Parathyroid adenoma (tissue), 2 donors: ENCODE data around the gene C13orf46.

Experiments used
- H2AFZ ChIP-seq: fragments of 300-600 bp; sonication (generic); one replicate; pipeline ENCODE4 v1.7.0; 2017; ENCODE audit warnings: antibody characterized with exemption, mild to moderate bottlenecking
- H3K27ac ChIP-seq: fragments of 300-600 bp; sonication (generic); one replicate; pipeline ENCODE4 v1.7.0; 2017
- H3K27me3 ChIP-seq: fragments of 300-600 bp; sonication (generic); one replicate; pipeline ENCODE4 v1.7.0; 2017; ENCODE audit warnings: low read length; ENCODE audit not compliant: control insufficient read depth, insufficient read depth
- H3K36me3 ChIP-seq: fragments of 300-600 bp; sonication (generic); one replicate; pipeline ENCODE4 v1.7.0; 2017; ENCODE audit warnings: low read length; ENCODE audit not compliant: control insufficient read depth, insufficient read depth
- H3K4me1 ChIP-seq: fragments of 300-600 bp; sonication (generic); one replicate; pipeline ENCODE4 v1.7.0; 2017; ENCODE audit warnings: control low read depth
- H3K4me2 ChIP-seq: fragments of 300-600 bp; sonication (generic); one replicate; pipeline ENCODE4 v1.7.0; 2017; ENCODE audit warnings: low read length
- H3K4me3 ChIP-seq: fragments of 300-600 bp; sonication (generic); one replicate; pipeline ENCODE4 v1.7.0; 2017; ENCODE audit warnings: low read depth, low read length
- H3K79me2 ChIP-seq: fragments of 300-600 bp; sonication (generic); one replicate; pipeline ENCODE4 v1.7.0; 2017; ENCODE audit warnings: control low read depth
- H3K9ac ChIP-seq: fragments of 300-600 bp; sonication (generic); one replicate; pipeline ENCODE4 v1.7.0; 2017; ENCODE audit warnings: mild to moderate bottlenecking
- H3K9me3 ChIP-seq: fragments of 300-600 bp; sonication (generic); one replicate; pipeline ENCODE4 v1.7.0; 2017; ENCODE audit warnings: low read length; ENCODE audit not compliant: control insufficient read depth
- CTCF ChIP-seq: fragments of 300-600 bp; sonication (generic); IDR thresholded peaks from one replicate; pipeline ENCODE4 v1.7.0; 2017; ENCODE audit warnings: antibody characterized with exemption, mild to moderate bottlenecking
- donor health status: primary hyperparathyroidism.

The C13orf46 gene

GRCh38 chr13:113943821-113944565 lies 29.9 kb downstream of the C13orf46 start:
- Histone ChIP-seq H3K9me3 (no peaks in the 10 kb centered on the region), H3K27me3 (no peaks in the 10 kb centered on the region), H3K9ac (no peak overlapping the region), H3K36me3 (no peaks in the 10 kb centered on the region), H3K79me2 (no peaks in the 10 kb centered on the region), H3K4me1 (no peaks in the 10 kb centered on the region), H2AFZ (no peak overlapping the region), H3K4me3 (no peak overlapping the region), H3K27ac (no peak overlapping the region), H3K4me2 (no peak overlapping the region)
- TF ChIP-seq CTCF: no peak

- Histone ChIP-seq H3K27me3 (no peaks in the 10 kb centered on the region), H3K4me2 (no peak overlapping the region), H3K79me2 (no peaks in the 10 kb centered on the region), H3K9me3 (no peaks in the 10 kb centered on the region), H3K27ac (no peak overlapping the region), H3K4me1 (no peaks in the 10 kb centered on the region), H2AFZ (no peak overlapping the region), H3K36me3 (no peaks in the 10 kb centered on the region), H3K4me3 (no peak overlapping the region), H3K9ac (no peak overlapping the region)
- TF ChIP-seq CTCF: no peak
Observed at GRCh38 chr13:113942591-113943103, 31.2 kb downstream of the C13orf46 start.

- no peak overlapping the region for H2AFZ ChIP-seq
- H3K36me3 ChIP-seq: no peaks in the 10 kb centered on the region
- H3K4me3 ChIP-seq: no peak overlapping the region
Observed at GRCh38 chr13:113941571-113942191, 32.2 kb downstream of the C13orf46 start.

GRCh38 chr13:113939944-113940297 lies 34.0 kb downstream of the C13orf46 start:
- H2AFZ ChIP-seq: no peak overlapping the region
- no peaks in the 10 kb centered on the region for H3K4me1 ChIP-seq
- no peak for TF ChIP-seq CTCF
- H3K79me2 ChIP-seq: no peaks in the 10 kb centered on the region
- no peak overlapping the region for H3K9ac ChIP-seq
- H3K36me3 ChIP-seq: no peaks in the 10 kb centered on the region
- no peaks in the 10 kb centered on the region for H3K9me3 ChIP-seq
- no peak overlapping the region for H3K4me2 ChIP-seq
- no peaks in the 10 kb centered on the region for H3K27me3 ChIP-seq
- H3K4me3 ChIP-seq: no peak overlapping the region
- no peak overlapping the region for H3K27ac ChIP-seq

More at GRCh38 chr13:113941571-113942191, 32.2 kb downstream of the C13orf46 start:
- H3K9me3 ChIP-seq: no peaks in the 10 kb centered on the region
- H3K4me2 ChIP-seq: no peak overlapping the region
- no peak overlapping the region for H3K27ac ChIP-seq
- H3K79me2 ChIP-seq: no peaks in the 10 kb centered on the region
- no peak for TF ChIP-seq CTCF
- H3K27me3 ChIP-seq: no peaks in the 10 kb centered on the region
- H3K4me1 ChIP-seq: no peaks in the 10 kb centered on the region
- no peak overlapping the region for H3K9ac ChIP-seq
